GM12892 (cell line): ENCODE results near the gene POLD4.

ENCODE experiments used
- POLR2A ChIP-seq: IDR thresholded peaks from 2 replicates; pipeline ENCODE4 v1.6.1; 2011; ENCODE audit warnings: low read depth, low read length, control low read depth
- POLR2AphosphoS5 ChIP-seq: IDR thresholded peaks from 2 replicates; pipeline ENCODE4 v1.6.1; 2011; ENCODE audit warnings: low read depth, low read length, control low read depth

DNA sequence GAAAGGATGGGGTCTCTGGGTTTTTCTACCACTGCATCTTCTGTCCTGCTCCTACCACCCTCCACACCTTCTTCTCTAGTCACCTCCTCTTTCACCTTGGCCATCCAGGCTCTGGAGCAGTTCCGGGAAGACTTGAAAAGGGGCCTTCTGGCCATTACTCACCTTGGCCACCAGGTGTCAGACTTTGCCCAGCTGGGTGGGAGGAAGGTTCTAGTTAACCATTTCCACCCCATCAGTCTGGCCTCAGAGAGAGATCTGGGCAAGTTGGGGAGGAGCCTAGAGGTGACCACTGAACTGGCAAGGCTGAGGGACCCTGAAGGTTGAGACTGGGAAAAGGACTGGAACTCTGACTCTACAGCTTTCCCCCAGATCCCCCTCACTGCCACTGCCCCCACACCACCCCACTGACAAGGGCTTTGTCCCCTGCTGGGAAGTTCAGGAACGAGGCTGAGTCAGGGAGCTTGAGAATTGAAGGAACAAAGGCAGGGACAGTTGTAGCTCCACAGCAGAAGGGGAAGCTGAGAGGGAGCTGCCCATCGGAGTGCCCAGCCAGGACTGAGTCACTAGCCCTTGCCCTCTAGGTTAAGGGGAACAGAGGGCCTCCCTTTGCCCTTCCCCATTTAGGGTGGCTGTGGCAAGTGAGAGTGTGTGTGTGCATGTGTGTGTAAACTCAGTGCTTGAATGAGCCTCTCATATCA, 3.7 kb upstream of the POLD4 start:
- TF ChIP-seq POLR2AphosphoS5 = no peak
- no peak for TF ChIP-seq POLR2A
